Measurements from ENCODE around the gene USP49.
A peak's percentile ranks its signal among the peaks of the same experiment; 100 is the strongest.

Gene USP49

GRCh38 chr6:41927253-41927652 is 32.1 kb upstream of the USP49 start:
- H3K79me2 ChIP-seq (ENCODE audit: low read length), result peaks cover 60% of the 10 kb centered on the region
- no peak overlapping the region for H3K4me2 ChIP-seq (ENCODE audit: low read length)
- H3K27ac ChIP-seq (ENCODE audit: low read length), result no peak overlapping the region
- peaks cover 12% of the 10 kb centered on the region for H3K4me1 ChIP-seq (ENCODE audit: low read length)
- H3K9ac ChIP-seq (ENCODE audit: low read length), result no peak overlapping the region
- no peaks in the 10 kb centered on the region for H3K9me3 ChIP-seq (ENCODE audit: insufficient read depth, low read length)
- H3K27me3 ChIP-seq (ENCODE audit: low read depth, low read length), result no peaks in the 10 kb centered on the region
- TF ChIP-seq, protein P1, sequence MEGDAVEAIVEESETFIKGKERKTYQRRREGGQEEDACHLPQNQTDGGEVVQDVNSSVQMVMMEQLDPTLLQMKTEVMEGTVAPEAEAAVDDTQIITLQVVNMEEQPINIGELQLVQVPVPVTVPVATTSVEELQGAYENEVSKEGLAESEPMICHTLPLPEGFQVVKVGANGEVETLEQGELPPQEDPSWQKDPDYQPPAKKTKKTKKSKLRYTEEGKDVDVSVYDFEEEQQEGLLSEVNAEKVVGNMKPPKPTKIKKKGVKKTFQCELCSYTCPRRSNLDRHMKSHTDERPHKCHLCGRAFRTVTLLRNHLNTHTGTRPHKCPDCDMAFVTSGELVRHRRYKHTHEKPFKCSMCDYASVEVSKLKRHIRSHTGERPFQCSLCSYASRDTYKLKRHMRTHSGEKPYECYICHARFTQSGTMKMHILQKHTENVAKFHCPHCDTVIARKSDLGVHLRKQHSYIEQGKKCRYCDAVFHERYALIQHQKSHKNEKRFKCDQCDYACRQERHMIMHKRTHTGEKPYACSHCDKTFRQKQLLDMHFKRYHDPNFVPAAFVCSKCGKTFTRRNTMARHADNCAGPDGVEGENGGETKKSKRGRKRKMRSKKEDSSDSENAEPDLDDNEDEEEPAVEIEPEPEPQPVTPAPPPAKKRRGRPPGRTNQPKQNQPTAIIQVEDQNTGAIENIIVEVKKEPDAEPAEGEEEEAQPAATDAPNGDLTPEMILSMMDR (IDR thresholded peaks at IDR 0.05; ENCODE audit: low read depth, low read length), result no peak
- TF ChIP-seq EZH2phosphoT487 (IDR thresholded peaks at IDR 0.05; ENCODE audit: low read depth), result no peak
- peaks cover 13% of the 10 kb centered on the region; the same call in 1 of the 2 replicates for H4K20me1 ChIP-seq (ENCODE audit: insufficient read depth, low read length)
- no peak overlapping the region for H3K4me3 ChIP-seq (ENCODE audit: low read length)
- peaks cover 65% of the 10 kb centered on the region for H3K36me3 ChIP-seq (replicated peaks; ENCODE audit: low read depth, low read length)
- H2AFZ ChIP-seq (ENCODE audit: low read depth, low read length), result no peak overlapping the region

- Histone ChIP-seq H4K20me1 (ENCODE audit: insufficient read depth, low read length) (peaks cover 1% of the 10 kb centered on the region; the same call in 1 of the 2 replicates), H3K4me3 (ENCODE audit: low read length) (peak overlapping the region; percentile 88), H2AFZ (ENCODE audit: low read depth, low read length) (no peak overlapping the region), H3K79me2 (ENCODE audit: low read length) (peaks cover 83% of the 10 kb centered on the region), H3K9ac (ENCODE audit: low read length) (peak overlapping the region; percentile 87), H3K9me3 (ENCODE audit: insufficient read depth, low read length) (no peaks in the 10 kb centered on the region), H3K4me2 (ENCODE audit: low read length) (peak overlapping the region; percentile 90), H3K27me3 (ENCODE audit: low read depth, low read length) (no peaks in the 10 kb centered on the region), H3K4me1 (ENCODE audit: low read length) (peaks cover 28% of the 10 kb centered on the region), H3K27ac (ENCODE audit: low read length) (peak overlapping the region; percentile 76; the same call in 1 of the 2 replicates), H3K36me3 (replicated peaks; ENCODE audit: low read depth, low read length) (peaks cover 20% of the 10 kb centered on the region)
- no peak for TF ChIP-seq EZH2phosphoT487 (IDR thresholded peaks at IDR 0.05; ENCODE audit: low read depth)
- TF ChIP-seq, protein P1 (IDR thresholded peaks at IDR 0.05; ENCODE audit: low read depth, low read length), result no peak
Measured at GRCh38 chr6:41922154-41922553, 27.0 kb upstream of the USP49 start.

DNA sequence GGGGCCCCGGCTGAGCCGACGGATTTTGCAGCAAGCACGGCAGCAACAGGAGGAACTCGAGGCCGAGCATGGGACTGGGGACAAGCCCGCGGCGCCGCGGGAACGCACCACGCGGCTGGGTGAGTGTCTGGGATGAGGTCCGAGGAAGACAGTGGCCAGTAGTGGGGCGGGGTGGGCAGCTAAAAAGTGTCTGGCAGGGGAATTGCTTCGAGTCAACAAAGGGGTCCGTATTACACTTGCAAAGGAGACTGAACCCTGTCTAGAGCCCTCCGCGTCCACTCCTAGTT is 26.5 kb upstream of the USP49 start:
- Histone ChIP-seq H3K9ac (ENCODE audit: low read length) (peak overlapping the region; percentile 87), H3K4me2 (ENCODE audit: low read length) (peak overlapping the region; percentile 90), H3K4me1 (ENCODE audit: low read length) (peaks cover 28% of the 10 kb centered on the region), H3K36me3 (replicated peaks; ENCODE audit: low read depth, low read length) (peaks cover 19% of the 10 kb centered on the region), H3K4me3 (ENCODE audit: low read length) (peak overlapping the region; percentile 88), H3K79me2 (ENCODE audit: low read length) (peaks cover 78% of the 10 kb centered on the region), H2AFZ (ENCODE audit: low read depth, low read length) (peak overlapping the region; percentile 99; the same call in 1 of the 2 replicates), H3K27me3 (ENCODE audit: low read depth, low read length) (no peaks in the 10 kb centered on the region), H3K27ac (ENCODE audit: low read length) (peak overlapping the region; percentile 76), H3K9me3 (ENCODE audit: insufficient read depth, low read length) (no peaks in the 10 kb centered on the region), H4K20me1 (ENCODE audit: insufficient read depth, low read length) (no peaks in the 10 kb centered on the region)
- TF ChIP-seq, protein P1 (IDR thresholded peaks at IDR 0.05; ENCODE audit: low read depth, low read length), result no peak
- no peak for TF ChIP-seq EZH2phosphoT487 (IDR thresholded peaks at IDR 0.05; ENCODE audit: low read depth)

- Histone ChIP-seq H3K36me3 (replicated peaks; ENCODE audit: low read depth, low read length) (peaks cover 21% of the 10 kb centered on the region), H3K9me3 (ENCODE audit: insufficient read depth, low read length) (no peaks in the 10 kb centered on the region), H3K27ac (ENCODE audit: low read length) (peak within 1 kb of the TSS; percentile 76), H3K4me2 (ENCODE audit: low read length) (peak within 1 kb of the TSS; percentile 95), H3K9ac (ENCODE audit: low read length) (peak within 1 kb of the TSS; percentile 87), H3K4me3 (ENCODE audit: low read length) (peak within 1 kb of the TSS; percentile 88), H2AFZ (ENCODE audit: low read depth, low read length) (peak within 1 kb of the TSS; percentile 99), H3K27me3 (ENCODE audit: low read depth, low read length) (no peaks in the 10 kb centered on the region), H3K79me2 (ENCODE audit: low read length) (peaks cover 74% of the 10 kb centered on the region), H3K4me1 (ENCODE audit: low read length) (peaks cover 28% of the 10 kb centered on the region), H4K20me1 (ENCODE audit: insufficient read depth, low read length) (no peaks in the 10 kb centered on the region)
- TF ChIP-seq, protein P1 (IDR thresholded peaks at IDR 0.05; ENCODE audit: low read depth, low read length), result peak; percentile 96
- TF ChIP-seq EZH2phosphoT487 (IDR thresholded peaks at IDR 0.05; ENCODE audit: low read depth), result no peak
Measured at GRCh38 chr6:41920921-41921711, 25.9 kb upstream of the USP49 start, which contains the start of the genes BYSL and MED20. TSS of gene BYSL (plus strand) at chr6:41921499. CDS start at chr6:41921563, 64 bp downstream. TSS of gene MED20 (minus strand) at chr6:41921139. CDS start at chr6:41921018, 121 bp downstream.
